NCI-H2029 treated with DMSO at 0.1 percent for 48 hours (cell line): Measurements from ENCODE around the gene STUM.
"Not testable (repeated sequence)": the region's sequence is repeated elsewhere in the genome, so short reads cannot be mapped to it uniquely, and the experiment has no call there.

Experiments used
- DNase-seq: peaks from one replicate; lab custom pipeline; 2025; lab: John Stamatoyannopoulos, UW

STUM gene

DNA sequence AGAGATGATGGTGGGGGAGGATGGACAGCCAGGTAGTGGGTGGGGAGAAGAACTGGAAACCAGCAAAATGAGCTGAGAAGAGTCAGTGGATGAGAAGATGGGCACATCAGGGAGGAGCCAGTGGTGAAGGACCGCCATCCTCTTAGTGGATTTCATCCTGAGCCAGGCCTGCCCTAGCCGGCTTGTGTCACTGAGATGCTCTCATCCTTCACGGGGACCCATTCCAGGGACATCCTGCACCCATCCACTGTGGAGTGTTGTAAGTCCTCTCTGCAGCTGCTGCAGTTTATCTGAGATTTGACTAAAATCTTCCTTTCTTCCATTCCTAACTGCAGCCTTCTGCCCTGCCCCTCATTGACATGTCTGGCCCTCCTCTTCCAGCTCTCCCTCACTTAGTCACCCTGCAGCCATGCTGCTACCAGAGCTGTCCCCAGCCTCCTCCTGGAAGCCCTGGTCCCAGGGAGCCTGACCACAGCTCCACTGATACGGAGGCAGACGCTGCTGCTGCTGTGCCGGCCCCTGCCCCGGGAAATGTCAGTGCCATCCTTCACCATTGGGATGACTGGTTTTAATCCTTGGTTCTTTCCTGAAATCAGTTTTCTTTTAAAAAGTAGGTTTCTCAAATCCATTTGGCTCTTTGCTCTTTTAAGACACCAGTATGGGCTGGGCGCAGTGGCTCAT is 33.2 kb downstream of the STUM start:
- DNase-seq: no peak

DNA sequence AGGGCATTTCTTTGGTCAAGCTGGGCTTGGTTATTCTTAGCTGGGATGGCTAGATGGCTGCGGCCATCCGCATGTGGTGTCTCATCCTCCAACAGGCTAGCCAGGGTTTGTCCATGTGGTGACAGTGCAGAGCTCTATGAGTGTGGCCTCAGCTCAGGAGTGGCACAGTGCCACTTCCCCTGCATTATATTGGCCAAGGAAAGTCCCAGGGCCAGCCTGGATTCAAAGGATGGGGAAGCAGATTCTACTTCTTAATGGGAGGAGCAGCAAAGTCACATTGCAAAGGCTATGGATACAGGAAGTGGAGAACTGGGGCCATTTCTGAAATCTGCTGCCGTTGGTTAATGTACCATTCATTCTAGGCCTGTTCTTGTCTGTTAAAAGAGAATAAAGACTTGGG is 34.4 kb downstream of the STUM start:
- DNase-seq: no peak

DNA sequence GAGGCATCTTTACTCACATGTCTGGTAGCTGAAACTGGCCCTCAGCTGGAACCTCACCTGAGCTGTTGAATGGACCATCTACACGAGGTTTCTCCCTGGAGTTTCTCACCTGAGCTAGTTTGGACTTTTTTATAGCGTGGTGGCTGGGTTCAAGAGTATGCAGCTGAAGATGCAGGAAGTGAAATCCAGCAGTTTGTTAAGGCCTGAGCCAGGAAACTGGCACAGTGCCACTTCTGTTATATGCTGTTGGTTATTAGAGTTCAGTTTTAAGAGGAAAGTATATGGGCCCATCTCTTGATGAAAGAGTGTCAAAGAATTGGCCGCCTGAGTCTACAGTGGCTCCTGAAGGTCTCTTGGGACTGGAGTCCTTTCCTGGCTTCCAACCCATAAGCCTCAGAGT is 35.6 kb downstream of the STUM start:
- no peak for DNase-seq

DNA sequence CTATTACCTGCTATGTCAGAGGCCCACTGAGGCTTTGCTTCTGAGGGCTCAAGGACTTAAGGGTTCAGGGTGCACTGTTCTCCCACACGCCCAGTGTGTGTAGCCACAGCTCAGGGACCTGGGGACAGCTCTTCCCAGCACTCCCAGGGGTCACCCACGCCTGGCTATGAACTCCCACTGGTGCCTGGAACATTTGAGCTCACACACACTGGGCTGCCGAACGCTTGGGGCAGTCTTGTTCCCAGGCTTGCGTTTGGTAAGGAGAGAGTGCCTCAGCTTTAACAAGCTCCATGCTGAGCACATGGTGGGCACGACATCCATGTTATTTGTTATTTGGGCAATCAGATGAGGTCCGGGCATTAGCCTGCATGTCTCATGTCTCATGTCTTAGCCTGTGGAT is 37.6 kb downstream of the STUM start:
- DNase-seq: no peak

DNA sequence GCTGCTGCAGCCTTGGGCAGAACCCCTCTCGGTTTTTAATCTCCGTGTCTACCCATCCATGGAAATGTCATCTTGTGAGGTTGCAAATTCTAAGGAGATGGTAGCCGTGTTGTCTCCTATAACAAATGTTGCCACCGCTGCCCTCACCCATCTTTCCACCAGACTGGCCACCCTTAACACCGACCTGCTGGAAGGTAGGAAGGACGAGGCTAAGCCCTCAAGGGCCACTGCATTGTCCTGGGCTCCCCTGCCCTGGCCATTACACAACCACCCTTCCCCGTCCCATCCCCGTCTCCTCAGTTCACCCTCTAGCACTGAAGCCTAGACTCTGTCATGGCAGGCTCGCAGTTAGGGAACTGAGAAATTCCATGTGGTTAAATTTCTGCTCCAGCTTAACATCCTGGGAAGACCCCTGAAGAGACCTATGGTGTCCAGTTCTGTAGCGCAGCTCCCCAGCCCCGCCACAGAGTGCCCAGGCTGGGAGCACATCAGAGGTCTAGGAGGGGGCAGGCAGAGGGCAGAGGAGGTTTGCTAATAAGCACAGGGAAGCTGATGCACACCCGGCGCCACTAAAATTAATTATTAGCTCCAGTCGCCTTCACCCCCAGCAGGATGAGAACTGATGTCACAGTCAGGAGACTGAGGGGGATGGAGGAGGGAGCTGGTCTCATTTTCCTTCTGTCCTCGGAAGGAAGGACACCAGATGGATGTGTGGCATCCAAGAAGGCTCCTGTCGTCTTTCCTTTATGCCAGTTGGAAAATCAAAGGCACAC is 38.3 kb downstream of the STUM start:
- no peak for DNase-seq

DNA sequence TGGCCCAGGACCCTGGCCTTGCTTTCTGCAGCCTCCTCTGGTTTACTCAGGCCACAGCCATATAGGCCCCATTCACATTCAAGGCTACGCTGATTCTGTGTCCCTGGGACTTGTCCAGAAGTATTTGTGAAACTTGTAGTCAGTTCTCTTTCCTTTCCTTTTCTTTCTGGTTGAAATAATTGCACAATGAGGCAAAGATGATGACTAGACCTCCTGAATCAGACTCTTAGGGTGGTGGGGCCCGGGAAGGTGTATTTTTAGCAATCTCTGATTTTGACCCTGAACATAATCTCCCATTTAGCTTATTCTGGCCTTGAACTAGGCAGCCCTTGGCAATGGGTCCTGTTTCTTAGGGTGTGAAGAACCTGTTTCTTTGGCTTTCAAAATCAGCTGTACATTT is 39.9 kb downstream of the STUM start:
- DNase-seq: no peak

DNA sequence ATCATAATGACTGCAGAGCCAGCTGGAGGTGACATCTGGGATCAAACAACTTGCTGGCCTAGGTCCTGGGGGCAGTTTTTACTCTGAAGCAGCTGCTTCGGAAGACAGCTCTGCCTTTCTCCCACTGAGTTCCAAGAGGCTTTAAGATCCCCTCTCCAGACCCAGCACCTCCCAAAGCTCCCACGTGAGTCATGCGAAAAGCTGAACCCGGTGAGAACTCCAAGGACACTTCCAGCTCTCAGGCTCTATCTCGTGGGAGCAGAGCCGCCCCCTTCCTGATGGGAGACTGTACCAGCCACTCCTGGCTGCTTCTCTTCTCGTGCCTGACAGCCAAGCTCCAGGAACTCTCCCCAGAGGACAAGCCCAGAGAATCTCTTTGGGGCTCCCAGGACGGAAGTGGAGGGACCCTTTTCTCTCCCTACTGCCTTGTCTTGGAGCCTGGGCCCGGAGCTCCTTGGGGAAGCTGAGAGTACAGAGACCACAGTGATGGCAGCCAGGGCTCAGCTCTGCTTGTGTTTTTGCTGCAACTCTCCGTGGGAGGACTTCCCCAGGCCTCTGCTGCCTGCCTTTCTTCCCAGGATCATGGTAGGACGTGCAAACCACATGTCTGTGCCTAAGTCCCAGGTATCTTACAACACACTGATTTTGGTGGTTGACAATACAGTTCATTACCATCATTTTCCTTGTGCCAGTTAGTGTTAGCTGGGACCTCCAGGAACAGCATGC is 40.6 kb downstream of the STUM start:
- DNase-seq: no peak

DNA sequence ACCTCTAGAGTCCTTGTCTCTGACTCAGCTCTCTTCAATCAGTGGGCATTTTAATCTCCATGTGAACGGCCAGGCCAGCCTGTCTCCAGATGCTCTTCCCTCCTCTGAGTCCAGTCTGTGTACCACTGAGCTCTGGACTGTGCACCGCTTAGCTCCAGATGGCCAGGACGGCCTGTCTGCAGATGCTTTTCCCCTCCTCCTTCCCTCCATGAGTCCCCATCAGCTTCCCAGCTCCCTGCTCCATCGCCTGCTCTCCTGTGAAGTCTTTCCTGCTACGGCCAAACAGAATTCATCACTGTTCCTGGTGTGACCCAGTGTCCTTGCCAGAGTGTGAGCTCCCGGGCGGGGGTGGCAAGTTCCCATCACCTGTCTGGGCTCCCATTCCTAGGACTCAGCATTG is 42.0 kb downstream of the STUM start:
- DNase-seq: no peak

DNA sequence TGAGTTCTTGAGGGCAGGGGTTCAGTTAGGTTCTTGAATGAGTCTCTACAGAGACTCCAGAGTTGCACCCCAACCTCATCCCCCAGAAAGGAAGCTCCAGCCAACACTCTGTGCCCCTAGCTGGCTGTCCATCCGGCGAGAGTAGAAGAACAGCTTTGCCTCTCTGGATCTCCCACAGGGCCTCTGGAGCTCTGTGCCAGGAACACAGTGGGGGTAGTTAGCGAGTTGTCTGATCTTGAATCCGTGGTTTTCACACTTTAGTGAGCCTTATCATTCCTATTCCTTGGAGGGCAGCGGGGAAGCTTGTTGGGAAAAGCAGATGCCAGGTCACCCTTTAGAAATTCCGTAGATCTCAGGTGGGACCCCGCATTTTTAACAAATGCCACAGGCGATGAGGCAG is 45.0 kb downstream of the STUM start:
- DNase-seq: no peak

DNA sequence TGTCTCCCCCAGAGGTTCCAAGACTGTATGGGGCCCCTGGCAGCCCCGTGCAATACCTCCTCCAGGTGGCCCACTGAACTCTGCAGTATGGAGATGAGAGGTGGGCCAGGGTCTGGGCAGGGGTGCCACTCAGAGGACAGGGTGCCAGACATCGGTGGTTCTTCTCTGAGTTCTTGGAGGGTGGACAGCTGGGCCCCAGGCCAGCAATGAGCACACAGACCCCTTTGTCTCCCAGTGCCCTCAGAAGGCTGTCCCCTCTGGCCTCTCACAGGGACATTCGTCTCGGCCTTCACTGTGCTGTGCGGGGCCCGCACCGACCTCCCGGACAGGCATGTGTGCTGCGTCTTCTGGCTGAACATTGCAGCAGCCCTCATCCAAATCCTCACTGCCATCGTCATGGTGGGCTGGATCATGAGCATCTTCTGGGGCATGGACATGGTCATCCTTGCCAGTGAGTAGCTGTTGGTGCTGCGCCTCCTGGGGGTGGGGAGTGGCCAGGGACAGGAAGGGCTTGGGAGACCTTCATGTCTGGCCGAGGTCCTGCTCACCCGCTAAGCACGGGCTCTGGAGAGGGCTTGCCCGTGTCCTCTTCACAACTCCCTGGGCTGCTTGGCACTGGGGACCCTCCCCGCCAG is 48.1 kb downstream of the STUM start:
- no peak for DNase-seq

DNA sequence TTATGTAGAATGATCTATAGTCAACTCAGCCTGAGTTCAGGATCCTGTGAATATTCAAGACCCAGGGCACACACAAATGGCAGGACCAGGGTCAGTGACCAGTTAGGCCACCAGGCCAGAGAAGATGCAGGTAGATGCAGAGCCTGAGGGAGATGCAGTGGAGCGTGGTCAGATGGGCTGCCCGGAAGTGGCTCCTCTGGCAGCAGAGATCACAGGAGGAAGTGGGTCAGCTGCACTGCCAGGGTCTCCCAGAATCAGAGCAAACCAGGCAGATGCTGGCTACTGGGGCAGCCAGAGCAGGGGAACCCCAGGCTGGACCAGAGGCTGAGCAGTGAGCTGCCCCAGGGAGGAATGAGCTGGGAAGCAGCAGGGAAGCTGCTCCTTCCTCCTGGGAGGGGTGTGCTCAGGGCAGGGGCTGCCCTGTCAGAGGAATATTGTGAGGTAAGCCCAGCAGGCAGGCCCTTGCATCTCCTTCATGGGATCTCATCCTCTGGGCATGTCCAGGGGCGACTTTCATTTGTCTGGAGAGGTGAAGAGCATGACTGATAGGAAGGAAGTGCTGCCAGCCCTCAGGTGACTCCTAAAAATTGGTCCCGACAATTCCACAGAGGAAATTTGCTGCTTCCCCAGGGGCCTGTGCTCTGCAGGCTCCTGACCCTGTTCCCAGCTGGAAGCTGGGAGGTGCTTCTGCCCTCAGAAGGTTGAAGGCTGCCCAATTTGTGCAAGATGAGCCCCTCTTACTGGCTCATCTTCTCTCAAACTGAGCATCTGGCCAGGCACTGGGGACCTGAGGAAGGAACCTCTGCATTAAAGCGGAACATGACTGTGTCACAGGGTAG is 49.3 kb downstream of the STUM start:
- no peak for DNase-seq

DNA sequence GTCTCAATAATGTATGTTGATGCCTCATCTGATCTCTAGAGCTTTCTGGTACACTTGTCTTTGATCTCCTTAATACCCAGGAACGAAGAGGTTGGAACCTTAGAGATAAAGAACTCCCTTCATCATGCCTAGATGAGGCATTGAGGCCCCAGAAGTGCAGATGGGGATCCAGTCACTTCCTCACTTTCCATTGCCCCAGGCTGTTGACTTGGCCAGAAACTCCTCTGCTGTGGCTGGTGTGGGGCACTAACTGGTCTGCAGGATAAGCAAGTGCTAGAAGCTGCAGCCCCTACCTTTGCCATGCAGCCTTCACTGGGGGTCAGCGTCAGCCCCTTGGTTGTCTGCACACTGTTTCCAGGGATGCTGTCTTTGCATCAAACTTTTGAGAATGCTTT is 49.9 kb downstream of the STUM start:
- no peak for DNase-seq

DNA sequence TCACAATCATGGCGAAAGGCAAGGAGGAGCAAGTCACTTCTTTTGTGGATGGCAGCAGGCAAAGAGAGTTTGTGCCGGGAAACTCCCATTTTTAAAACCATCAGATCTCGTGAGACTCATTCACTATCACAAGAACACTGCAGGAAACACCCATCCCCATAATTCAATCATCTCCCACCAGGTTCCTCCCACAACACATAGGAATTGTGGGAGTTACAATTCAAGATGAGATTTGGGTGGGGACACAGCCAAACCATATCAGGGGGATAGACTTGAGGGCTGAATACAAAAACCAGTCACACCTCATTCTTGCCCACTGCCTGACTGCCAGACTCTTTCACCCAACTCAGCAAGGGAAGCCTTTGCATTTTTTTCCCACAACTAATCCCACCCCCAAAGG is 50.4 kb downstream of the STUM start:
- not testable (repeated sequence) for DNase-seq

DNA sequence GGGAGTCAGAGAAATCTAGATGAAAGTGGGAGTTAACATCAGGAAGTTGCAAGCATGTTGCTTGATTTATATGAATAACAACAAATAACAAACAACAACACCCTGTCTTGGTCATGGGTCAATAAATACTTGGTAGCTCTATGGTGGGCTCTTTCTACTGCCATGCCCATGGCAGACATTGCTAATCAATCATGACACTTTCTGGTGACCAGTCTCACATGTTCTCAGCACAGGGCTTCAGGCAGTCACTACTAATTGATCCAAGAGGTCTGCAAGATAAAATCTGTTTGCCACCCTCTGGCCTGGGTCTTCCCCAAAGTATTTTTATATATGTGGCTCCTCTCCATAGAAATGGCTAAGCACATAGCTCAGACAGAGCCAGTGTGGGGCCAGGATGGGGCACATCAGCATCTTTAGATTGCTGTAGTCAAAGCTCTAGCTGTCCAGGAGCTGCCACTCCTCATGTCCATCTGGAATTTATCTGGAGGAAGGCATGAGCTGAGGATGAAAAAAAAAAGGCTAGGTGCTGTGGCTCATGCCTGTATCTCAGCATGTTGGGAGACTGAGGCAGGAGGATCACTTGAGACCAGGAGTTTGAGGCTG is 51.2 kb downstream of the STUM start:
- DNase-seq: no peak

DNA sequence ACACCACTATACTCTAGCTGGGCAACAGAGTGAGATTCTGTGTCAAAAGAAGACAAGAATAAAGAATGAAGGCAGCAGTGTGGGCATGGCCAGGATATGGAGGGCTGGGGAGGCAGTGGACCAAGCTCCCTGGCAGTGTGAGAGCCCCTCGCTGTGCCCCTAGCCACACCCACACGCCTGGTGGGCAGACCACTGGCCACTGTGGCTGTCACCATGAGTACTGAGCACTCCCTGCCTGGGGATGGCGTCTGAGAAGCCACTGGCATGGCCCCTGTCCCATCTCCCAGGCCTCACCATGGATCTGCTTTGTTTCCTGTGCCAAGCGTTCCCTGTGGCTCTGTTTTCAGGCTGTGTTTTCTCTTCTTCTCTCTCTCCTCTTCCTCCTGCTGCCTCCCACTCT is 51.7 kb downstream of the STUM start:
- DNase-seq: no peak

DNA sequence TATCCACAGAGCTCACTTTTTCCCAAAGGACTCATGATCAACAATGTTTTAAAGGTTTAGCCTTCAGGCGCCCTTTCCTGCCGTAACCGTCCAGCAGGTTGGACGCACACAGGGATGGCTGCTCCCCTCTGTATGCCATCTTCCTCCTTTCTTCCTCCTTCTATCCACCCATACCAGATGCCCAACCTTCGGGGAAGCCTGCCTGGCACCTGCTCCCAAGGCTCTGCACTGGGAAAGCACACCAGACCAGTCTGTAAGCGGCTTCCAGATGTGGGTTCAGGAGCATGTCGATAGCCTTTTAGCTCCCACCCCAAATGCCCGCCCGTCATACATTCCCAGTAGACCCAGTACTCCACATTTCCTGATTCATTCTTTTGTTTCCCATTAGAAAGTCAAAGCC is 52.9 kb downstream of the STUM start:
- DNase-seq: no peak

DNA sequence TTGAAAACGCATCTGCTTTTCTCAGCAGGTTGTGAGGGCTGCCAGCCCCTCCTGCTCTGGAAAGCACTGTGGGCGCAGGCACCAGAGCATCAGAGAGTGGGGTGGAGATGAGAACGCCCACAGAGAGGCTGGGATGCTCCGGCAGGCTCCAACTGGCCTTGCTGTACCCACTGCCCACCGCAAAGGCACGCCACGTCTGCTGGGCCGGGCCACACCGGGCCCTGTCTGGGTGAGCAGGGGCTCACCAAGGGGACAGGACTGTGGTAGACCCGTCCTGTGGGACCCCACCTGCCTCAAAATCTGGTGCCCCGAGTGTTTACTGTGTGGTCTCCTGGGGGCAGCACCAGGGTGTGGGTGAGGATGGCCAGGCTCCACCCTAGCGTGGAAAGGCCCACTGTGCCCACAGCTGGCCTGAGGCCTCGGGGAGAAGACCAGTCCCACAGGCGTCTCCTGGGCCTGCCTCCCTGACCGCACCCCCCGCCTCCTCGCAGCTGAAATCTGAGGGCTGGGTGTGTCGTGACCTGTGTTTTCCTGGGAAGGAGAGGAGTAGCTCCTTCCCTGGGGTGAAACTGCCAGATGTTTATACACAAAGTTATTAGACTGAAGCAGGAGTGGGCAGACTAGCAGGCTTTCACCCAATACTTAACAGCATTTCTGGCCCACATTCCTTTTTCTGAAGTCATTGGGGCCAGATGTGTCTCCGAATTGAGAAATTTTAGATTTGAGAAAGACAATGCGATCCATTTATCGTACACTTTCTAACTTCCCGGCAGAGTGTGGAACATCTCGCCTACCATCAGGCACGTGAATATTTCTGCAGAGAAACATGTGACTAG is 53.8 kb downstream of the STUM start:
- no peak for DNase-seq

DNA sequence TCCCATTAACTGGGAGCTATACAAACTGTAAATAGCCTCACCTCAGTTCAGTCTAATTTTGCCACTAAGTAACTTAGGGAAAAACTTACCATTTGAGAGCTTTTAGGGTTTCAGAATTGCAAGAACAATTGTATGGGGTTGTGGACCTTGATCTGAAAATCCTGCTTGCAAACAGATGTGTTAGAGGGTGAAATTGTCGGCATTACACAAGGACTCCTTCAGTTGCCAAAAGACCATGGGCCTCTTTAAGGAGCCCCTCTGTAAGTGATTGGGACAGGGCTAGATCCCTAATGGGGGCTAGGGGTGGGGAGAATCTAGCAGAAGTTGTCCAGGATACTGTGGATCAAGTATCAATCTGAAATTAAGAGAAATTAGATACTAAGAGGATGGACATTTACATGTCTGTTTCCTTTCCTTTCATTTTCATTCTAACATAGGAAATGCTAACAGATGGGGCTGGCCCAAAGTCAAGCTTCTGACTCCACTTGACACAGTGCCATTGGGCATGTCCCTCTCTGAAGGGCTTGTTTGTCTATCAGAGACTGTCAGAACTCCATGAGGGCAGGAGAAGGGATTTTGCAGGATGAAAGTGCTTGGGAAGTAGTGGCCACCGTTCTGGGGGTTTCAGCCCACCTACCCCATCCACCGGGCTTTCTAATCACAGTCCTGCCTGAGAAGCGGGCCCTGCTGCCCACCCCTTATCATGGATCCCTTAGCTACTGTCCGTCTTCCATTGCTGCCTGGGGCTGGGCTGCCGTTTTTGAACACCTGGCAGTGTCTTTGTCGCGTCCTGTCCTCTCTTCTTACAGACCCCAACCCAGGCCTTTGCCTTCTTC is 54.7 kb downstream of the STUM start:
- peak; percentile 27 for DNase-seq

DNA sequence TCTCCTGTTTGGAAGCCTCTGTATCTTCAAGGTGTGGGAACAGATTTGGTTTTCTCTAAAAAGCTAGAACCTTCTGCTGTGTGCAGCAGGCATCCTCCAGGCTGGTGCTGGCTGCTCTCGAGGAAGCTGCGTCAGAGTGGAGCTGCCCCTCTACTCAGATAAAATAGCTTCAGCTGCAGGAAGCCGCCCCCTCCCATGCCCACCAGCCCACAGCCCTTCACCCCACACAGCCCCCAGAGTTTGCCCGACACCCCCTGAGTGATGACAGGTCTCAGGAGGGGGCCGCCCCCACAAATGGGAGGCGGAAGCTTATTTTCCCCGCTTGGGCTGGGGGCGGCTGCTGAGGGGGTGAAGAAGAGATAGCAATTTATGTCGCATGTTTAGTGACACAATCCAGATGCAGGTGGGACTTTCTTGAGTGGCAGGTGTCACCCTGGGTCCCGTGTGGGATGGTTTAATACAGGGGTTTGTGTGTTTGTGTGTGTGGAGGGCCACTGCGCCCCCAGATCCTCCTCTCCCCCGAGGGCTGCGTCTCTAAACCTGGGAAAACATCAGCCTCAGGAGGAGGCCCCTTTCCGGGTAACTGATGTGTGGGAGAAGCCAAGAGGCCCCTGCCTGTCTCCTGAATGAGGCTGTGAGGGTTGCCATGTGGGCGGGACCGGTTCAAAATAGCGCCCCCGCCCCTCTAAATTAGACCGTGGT is 55.4 kb downstream of the STUM start:
- DNase-seq: no peak
